G401 (cell line): ENCODE data around the gene ILK. TPM values are rescaled to one million over a fixed set of nuclear protein-coding genes. Genes with fewer than 3 reads are reported as not detected.

Source experiments
- DNase-seq: peaks from one replicate; pipeline ENCODE4 v3.0.0-alpha.2; 2015; ENCODE audit warnings: low spot score
- in situ Hi-C: cut with HindIII; loops from 2 replicates; pipeline ENCODE4 v1.10.0; 2016; ENCODE audit warnings: low sequenced_read_pairs, mixed read lengths
- total RNA-seq: library from RNA; depleted of rRNA; stranded (reverse); fragments of >200 nt; shearing (Covaris generic); gene quantifications from 2 replicates; pipeline ENCODE4 v1.2.3, GENCODE V29; 2014; rRNA removed

Gene ILK
- total RNA-seq, 1 experiment from 2014 or later: 149 TPM

- no peak for DNase-seq
- in situ Hi-C loops: no loop called here
Observed at GRCh38 chr11:6648501-6648900, 44.9 kb downstream of the ILK start.

- no peak for DNase-seq
- in situ Hi-C loops: no loop called here
Observed at GRCh38 chr11:6650104-6650503, 46.5 kb downstream of the ILK start.

GRCh38 chr11:6650980-6651379, 47.4 kb downstream of the ILK start:
- DNase-seq: no peak
- in situ Hi-C loops: no loop called here

- DNase-seq: no peak
Observed at GRCh38 chr11:6652182-6652581, 48.6 kb downstream of the ILK start.

GRCh38 chr11:6653097-6653496, 49.5 kb downstream of the ILK start:
- no peak for DNase-seq
- in situ Hi-C loops: no loop called here

More at GRCh38 chr11:6652182-6652581, 48.6 kb downstream of the ILK start:
- in situ Hi-C loops: no loop called here

- in situ Hi-C loops: no loop called here
- no peak for DNase-seq
Observed at GRCh38 chr11:6653656-6654055, 50.1 kb downstream of the ILK start.

- in situ Hi-C loops: no loop called here
- no peak for DNase-seq
Observed at GRCh38 chr11:6654281-6655019, 50.9 kb downstream of the ILK start.

GRCh38 chr11:6655020-6655789, 51.6 kb downstream of the ILK start:
- DNase-seq: no peak
- in situ Hi-C loops: no loop called here

GRCh38 chr11:6655790-6656583, 52.4 kb downstream of the ILK start, which contains the start of gene DCHS1:
TSS of gene DCHS1 (minus strand) at chr11:6655809. CDS start at chr11:6641613, 14,196 bp downstream.
- DNase-seq: no peak
- in situ Hi-C loops: no loop called here

- in situ Hi-C loops: no loop called here
- DNase-seq: no peak
Observed at GRCh38 chr11:6656584-6656915, 53.0 kb downstream of the ILK start.

- in situ Hi-C loops: no loop called here
- no peak for DNase-seq
Observed at GRCh38 chr11:6656936-6657335, 53.4 kb downstream of the ILK start.

- DNase-seq: no peak
- in situ Hi-C loops: no loop called here
Observed at GRCh38 chr11:6657346-6657745, 53.8 kb downstream of the ILK start.

- in situ Hi-C loops: no loop called here
Observed at GRCh38 chr11:6658647-6659046, 55.1 kb downstream of the ILK start.

More at GRCh38 chr11:6658647-6659046, 55.1 kb downstream of the ILK start:
- no peak for DNase-seq

Other genes starting within 250 kb of the ILK start
- 7.3 and 14.1 TPM in 2 replicates for gene SMPD1, start 213.3 kb upstream of the ILK start, total RNA-seq
- 41.4 and 44.6 TPM in 2 replicates for gene APBB1, start 184.7 kb upstream of the ILK start, total RNA-seq
- not detected in 2 replicates for gene HPX, start 162.8 kb upstream of the ILK start, total RNA-seq
- gene TRIM3, start 129.8 kb upstream of the ILK start, total RNA-seq: 18.1 and 48.8 TPM in 2 replicates
- gene ARFIP2, start 122.4 kb upstream of the ILK start, total RNA-seq: 56.7 and 72.5 TPM in 2 replicates
- 37.4 and 56.5 TPM in 2 replicates for gene TIMM10B, start 122.3 kb upstream of the ILK start, total RNA-seq
- 2.0 and 2.5 TPM in 2 replicates for gene DNHD1, start 106.5 kb upstream of the ILK start, total RNA-seq
- 20.3 and 22.2 TPM in 2 replicates for gene RRP8, start 158 bp upstream of the ILK start, total RNA-seq
- gene TAF10, start 8.4 kb downstream of the ILK start, total RNA-seq: 62.1 and 64.5 TPM in 2 replicates
- gene TPP1, start 15.6 kb downstream of the ILK start, total RNA-seq: 9.8 and 26.9 TPM in 2 replicates
- gene DCHS1, start 52.0 kb downstream of the ILK start, total RNA-seq: 0.17 and 0.25 TPM in 2 replicates
- gene MRPL17, start 79.6 kb downstream of the ILK start, total RNA-seq: 35.2 and 49.7 TPM in 2 replicates
- gene OR2AG2, start 168.2 kb downstream of the ILK start, total RNA-seq: not detected in 2 replicates
- gene OR2AG1, start 179.2 kb downstream of the ILK start, total RNA-seq: not detected in 2 replicates
- gene OR6A2, start 195.9 kb downstream of the ILK start, total RNA-seq: 0.24 TPM in 1 of 2 replicates, not detected in the other
- not detected in 2 replicates for gene OR10A5, start 241.9 kb downstream of the ILK start, total RNA-seq